Natural killer cell (primary cell): ENCODE measurements around the gene PRRX2. TPM values are rescaled to one million over a fixed set of nuclear protein-coding genes. Genes with fewer than 3 reads are reported as not detected.

Experiments used
- ATAC-seq, 3 donors: fragments of 150-1000 bp in 2 of 3; fragments of 200-7000 bp in 1 of 3; cut with Tn5 transposase; 1 replicate in 1 of 3; 2 replicates in 2 of 3; pipeline ENCODE4 v1.10.0; 2021; ENCODE audit warnings: mild to moderate bottlenecking in 2 of 3, moderate library complexity in 2 of 3
- DNase-seq, 2 donors: peaks; one replicate each; pipeline versions ENCODE4 v3.0.0 to v3.0.0-alpha.2; 2013 to 2021; ENCODE audit warnings: mixed read lengths in 1 of 2
- H3K27ac ChIP-seq: one replicate; pipeline ENCODE4 v1.5.1; 2013; ENCODE audit warnings: mild to moderate bottlenecking, low read length
- H3K27me3 ChIP-seq: one replicate; pipeline ENCODE4 v1.6.1; 2013; ENCODE audit warnings: low read length; ENCODE audit not compliant: control insufficient read depth, insufficient read depth
- H3K36me3 ChIP-seq: one replicate; pipeline ENCODE4 v1.6.1; 2013; ENCODE audit warnings: low read length; ENCODE audit not compliant: control insufficient read depth, insufficient read depth
- H3K4me1 ChIP-seq: one replicate; pipeline ENCODE4 v1.6.1; 2013; ENCODE audit warnings: low read length; ENCODE audit not compliant: control insufficient read depth, insufficient read depth
- H3K4me3 ChIP-seq: one replicate; pipeline ENCODE4 v1.5.1; 2013; ENCODE audit warnings: low read length
- H3K9me3 ChIP-seq: one replicate; pipeline ENCODE4 v1.6.1; 2013; ENCODE audit warnings: low read length; ENCODE audit not compliant: control insufficient read depth, insufficient read depth
- H3K27ac Mint-ChIP-seq, 2 donors: one replicate each; pipeline ENCODE4 v1.8.0; 2022; ENCODE audit warnings: mild to moderate bottlenecking in 2 of 2, mixed read lengths in 2 of 2, moderate library complexity in 1 of 2
- H3K27me3 Mint-ChIP-seq, 2 donors: one replicate each; pipeline ENCODE4 v1.8.0; 2022; ENCODE audit warnings: low read depth in 2 of 2, mixed read lengths in 2 of 2
- H3K36me3 Mint-ChIP-seq: one replicate; pipeline ENCODE4 v1.8.0; 2022; ENCODE audit warnings: mixed read lengths
- H3K4me1 Mint-ChIP-seq, 2 donors: one replicate each; pipeline ENCODE4 v1.8.0; 2022; ENCODE audit warnings: mixed read lengths in 2 of 2
- H3K4me3 Mint-ChIP-seq: one replicate; pipeline ENCODE4 v1.8.0; 2022; ENCODE audit warnings: mild to moderate bottlenecking, moderate library complexity, mixed read lengths
- H3K9me3 Mint-ChIP-seq, 2 donors: one replicate each; pipeline ENCODE4 v1.8.0; 2022; ENCODE audit warnings: mixed read lengths in 2 of 2
- WGBS: methylation state at CpG from one replicate; pipeline ENCODE4 v1.1.7; 2013; ENCODE audit warnings: missing lambda C conversion rate; ENCODE audit not compliant: insufficient coverage; 5-methylcytosine and 5-hydroxymethylcytosine counted together
- intact Hi-C: fragments of 100-400 bp; cut with micrococcal nuclease; formaldehyde crosslinking; loops from one replicate; pipeline ENCODE4 v1.14.2; 2022
- total RNA-seq, 4 donors: library from RNA; stranded (reverse); fragments of 120-200 nt in 1 of 4; gene quantifications; one replicate each; pipeline versions ENCODE4 v1.2.3 to v1.2.4, GENCODE V29; 2013 to 2022
- TF ChIP-seq, protein P1 (sequence below): fragments of 200-600 bp; IDR thresholded peaks from one replicate; pipeline ENCODE4 v1.8.0; 2022; ENCODE audit warnings: antibody characterized with exemption

PRRX2 gene
- total RNA-seq, 3 donors from 2014 or later (not counting 1 experiment from before 2014, with no cell fraction given), result not detected

DNA sequence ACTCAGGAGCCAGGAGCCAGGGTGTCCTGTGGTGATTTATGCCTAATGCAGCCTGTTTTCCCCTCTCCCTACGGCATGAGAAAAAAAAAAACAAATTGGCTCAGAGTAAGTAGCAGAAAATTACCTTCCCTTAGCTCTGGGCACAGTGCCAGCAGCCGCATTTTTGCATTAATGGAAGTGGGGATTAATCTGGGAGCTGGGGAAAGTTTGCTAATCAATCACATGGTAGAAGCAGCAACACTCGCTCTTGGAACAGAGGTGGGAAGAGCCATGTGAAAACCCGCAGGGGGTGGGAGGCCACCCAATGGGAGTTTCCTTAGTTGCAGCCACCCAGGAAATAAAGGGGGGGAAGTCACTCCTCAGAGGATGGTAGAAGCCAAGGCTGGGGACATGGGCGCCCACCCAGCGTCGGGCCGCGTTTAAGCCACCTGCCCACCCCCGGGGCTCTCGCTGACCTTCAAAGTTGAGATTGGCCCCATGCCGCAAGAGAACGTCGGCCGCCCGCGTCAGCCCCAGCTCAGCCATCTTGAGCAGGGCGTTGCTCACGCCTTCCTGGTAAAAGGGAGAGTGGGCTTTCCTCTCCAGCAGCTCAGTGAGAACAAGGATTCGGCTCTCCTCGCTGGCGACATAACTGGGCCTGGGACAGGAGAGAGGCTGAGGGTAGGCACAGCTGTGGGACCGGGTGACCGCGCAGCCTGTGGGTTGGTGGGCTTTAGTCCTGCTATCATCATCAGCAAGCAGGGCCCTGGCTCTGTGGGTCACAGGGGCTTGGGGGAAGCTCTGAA lies 25.2 kb upstream of the PRRX2 start:
- Mint-ChIP-seq H3K27me3 (no peaks in the 10 kb centered on the region), H3K4me1 (peaks cover 6 to 37% of the 10 kb centered on the region in 2 donors), H3K27ac (no peak overlapping the region), H3K9me3 (no peaks in the 10 kb centered on the region), H3K4me3 (peak overlapping the region; percentile 85), H3K36me3 (no peaks in the 10 kb centered on the region)
- no peak for DNase-seq
- Histone ChIP-seq H3K27ac (no peak overlapping the region), H3K4me3 (no peak overlapping the region), H3K36me3 (peaks cover 29% of the 10 kb centered on the region), H3K9me3 (no peaks in the 10 kb centered on the region), H3K4me1 (peaks cover 23% of the 10 kb centered on the region), H3K27me3 (no peaks in the 10 kb centered on the region)
- WGBS, result 93% methylated on average over 24 of the region's 25 CpGs
- ATAC-seq, result no peak
- intact Hi-C loops, result no loop called here
- TF ChIP-seq, protein P1, sequence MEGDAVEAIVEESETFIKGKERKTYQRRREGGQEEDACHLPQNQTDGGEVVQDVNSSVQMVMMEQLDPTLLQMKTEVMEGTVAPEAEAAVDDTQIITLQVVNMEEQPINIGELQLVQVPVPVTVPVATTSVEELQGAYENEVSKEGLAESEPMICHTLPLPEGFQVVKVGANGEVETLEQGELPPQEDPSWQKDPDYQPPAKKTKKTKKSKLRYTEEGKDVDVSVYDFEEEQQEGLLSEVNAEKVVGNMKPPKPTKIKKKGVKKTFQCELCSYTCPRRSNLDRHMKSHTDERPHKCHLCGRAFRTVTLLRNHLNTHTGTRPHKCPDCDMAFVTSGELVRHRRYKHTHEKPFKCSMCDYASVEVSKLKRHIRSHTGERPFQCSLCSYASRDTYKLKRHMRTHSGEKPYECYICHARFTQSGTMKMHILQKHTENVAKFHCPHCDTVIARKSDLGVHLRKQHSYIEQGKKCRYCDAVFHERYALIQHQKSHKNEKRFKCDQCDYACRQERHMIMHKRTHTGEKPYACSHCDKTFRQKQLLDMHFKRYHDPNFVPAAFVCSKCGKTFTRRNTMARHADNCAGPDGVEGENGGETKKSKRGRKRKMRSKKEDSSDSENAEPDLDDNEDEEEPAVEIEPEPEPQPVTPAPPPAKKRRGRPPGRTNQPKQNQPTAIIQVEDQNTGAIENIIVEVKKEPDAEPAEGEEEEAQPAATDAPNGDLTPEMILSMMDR, result no peak

DNA sequence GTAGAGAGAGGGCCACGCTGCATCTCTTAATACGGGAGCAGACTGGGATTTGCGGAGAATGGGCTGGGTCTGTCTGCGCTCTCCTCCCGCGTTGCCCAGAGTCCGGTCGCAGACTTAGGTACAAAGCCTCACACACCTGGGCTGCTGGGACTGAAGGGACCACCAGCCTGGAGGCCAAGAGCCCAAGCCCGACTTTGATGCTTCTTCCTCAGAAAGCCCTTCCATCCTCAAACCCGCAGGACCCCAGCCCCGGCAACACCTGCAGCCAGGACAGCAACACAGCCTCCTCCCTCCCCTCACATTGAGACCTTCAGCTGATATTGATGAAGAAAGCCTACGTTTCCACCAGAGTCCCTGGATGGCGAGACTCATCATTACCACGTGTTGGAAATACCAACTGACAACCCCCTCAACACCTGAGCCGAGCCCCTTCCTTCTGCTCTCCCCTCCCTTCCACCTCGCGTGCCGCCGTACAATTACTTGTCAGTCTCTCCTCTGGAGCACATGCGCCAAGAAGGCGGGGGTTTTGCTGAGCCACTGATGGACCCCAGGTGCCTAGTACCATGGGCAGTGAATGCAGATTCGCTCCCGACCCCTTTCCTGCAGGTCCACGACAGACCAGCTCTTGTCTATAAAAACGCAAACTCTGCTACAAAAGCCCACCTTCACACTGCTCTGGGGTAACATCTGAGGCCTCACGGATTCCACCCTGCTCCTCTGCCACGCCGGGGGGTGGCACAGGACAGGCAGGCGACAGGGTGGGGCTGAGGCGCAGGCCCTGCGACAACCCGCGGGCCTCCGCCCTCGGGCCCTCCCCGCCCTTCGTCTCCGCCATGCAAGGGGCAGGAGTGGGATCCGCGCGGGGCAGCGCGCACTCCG lies 24.3 kb upstream of the PRRX2 start:
- Mint-ChIP-seq H3K9me3 (no peaks in the 10 kb centered on the region), H3K36me3 (no peaks in the 10 kb centered on the region), H3K4me1 (peaks cover 6 to 37% of the 10 kb centered on the region in 2 donors), H3K27me3 (no peaks in the 10 kb centered on the region), H3K4me3 (peak overlapping the region; percentile 85), H3K27ac (peak overlapping the region; percentile 80 to 82)
- H3K27me3 ChIP-seq, result no peaks in the 10 kb centered on the region
- ATAC-seq (peak in 2 of 3 donors; percentile 35 to 36), DNase-seq (peak in 1 of 2 donors; percentile 65)
- H3K36me3 ChIP-seq, result peaks cover 24% of the 10 kb centered on the region
- TF ChIP-seq, protein P1, result no peak
- H3K4me3 ChIP-seq, result peak overlapping the region; percentile 90
- peak overlapping the region; percentile 30 for H3K27ac ChIP-seq
- 21% methylated on average over 44 of the region's 44 CpGs for WGBS
- H3K9me3 ChIP-seq, result no peaks in the 10 kb centered on the region
- H3K4me1 ChIP-seq, result peaks cover 23% of the 10 kb centered on the region
- intact Hi-C loops, result no loop called here

DNA sequence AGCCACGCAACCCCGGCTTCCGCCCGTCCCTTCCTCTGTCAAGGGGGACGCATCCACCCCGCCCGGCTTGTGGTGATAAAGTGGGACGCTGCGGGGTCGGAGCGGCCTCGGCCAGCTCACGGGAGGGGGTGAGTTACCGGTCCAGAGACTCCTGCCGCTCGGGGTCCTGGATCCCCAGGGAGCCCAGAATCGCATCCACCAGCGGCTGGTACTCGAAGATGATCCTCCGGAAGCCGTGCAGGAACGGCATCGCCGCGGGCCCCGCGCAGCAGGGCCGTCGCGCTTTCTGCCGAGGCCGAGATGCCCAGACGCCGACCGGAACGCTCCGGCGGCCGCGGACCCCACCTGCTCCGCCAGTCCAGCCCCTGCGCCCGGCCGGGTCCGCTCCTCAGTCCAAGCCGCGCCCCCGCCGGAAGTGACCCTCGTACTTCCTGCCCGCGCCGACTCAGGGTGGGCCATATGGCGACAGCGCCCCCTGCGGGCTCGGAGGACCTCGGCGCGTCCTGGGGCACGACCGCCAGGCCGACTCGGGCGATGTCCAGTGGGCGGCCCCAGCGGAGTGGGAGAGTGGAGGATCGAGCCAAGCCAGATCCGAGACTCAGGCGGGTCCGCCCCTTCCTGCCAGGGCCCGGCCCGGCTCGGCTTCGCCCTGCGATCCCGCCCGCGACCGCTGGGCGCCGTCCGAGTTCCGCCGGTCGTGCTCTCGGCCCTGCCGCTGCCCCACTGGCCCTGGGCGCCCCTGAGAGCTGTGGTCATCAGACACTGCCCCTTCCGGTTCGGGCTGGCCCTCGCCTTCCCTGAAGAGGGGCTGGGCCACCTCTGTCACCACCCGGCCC lies 23.5 kb upstream of the PRRX2 start, which contains the start of gene ASB6:
TSS of gene ASB6 (minus strand) at position 402 of the 836 bp plus-strand sequence. CDS start at position 250, 152 bp downstream.
- H3K4me3 ChIP-seq, result peak within 1 kb of the TSS; percentile 90
- intact Hi-C loops, result loop anchor here (1.0 kb wide), 2 partner anchors 16 to 141 kb away; partner anchors contain the start of gene NTMT1
- H3K4me1 ChIP-seq, result peaks cover 23% of the 10 kb centered on the region
- under 1% methylated on average over 92 of the region's 93 CpGs for WGBS
- H3K4me1 Mint-ChIP-seq, result peaks cover 6 to 37% of the 10 kb centered on the region in 2 donors
- DNase-seq, result peak; percentile 93 to 98
- no peaks in the 10 kb centered on the region for H3K9me3 ChIP-seq
- no peaks in the 10 kb centered on the region for H3K36me3 Mint-ChIP-seq
- peak; percentile 88 to 97 (median 89) for ATAC-seq
- H3K27me3 Mint-ChIP-seq, result no peaks in the 10 kb centered on the region
- H3K4me3 Mint-ChIP-seq, result peak within 1 kb of the TSS; percentile 89
- no peaks in the 10 kb centered on the region for H3K9me3 Mint-ChIP-seq
- H3K27ac Mint-ChIP-seq, result peak within 1 kb of the TSS; percentile 80 to 82
- TF ChIP-seq, protein P1, result peak; percentile 100
- no peaks in the 10 kb centered on the region for H3K27me3 ChIP-seq
- peaks cover 19% of the 10 kb centered on the region for H3K36me3 ChIP-seq
- H3K27ac ChIP-seq, result peak within 1 kb of the TSS; percentile 67
